Ecto neural progenitor cell (in vitro differentiated cells): ENCODE data around the gene THAP11.

ENCODE experiments used
- DNase-seq: peaks from one replicate; pipeline ENCODE4 v3.0.0-alpha.2; 2018; ENCODE audit warnings: low spot score

Gene THAP11

DNA sequence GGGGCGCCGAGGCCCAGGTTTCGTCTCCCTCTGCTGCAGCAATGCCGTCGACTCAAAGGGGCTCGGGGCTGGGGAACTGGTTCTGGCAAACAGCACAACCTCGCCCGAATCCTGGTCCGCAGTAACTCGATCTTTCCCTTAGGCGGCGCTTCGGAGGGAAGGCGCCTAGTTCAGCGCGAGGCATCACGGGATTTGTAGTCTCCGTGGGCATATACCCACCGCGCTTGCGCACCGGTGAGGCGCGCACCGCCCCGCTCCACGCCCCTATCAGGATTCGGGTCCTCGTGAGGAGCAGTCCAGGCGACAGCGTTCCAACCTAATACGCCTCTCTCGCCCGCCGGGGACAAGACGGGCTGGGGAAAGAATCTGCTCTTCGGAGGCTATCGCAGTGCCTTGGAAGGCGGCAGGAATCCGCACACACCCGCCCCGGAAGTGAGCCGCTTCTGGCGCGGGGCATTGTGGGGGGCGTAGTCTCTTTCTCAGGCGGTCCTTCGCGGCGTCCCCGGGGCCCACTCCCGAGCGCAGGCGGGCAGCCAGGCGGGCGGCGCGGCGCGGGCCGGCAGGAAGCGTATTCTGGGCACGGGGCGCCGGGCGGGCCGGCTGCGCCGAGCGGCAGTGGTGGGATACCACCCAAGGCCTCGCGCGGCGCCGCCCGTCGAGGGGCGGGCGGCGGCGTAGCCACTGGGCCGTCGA is at the start of gene THAP11:
Gene THAP11 (plus strand): TSS at position 505 of the 693 bp plus-strand sequence. CDS start 235 bp downstream, outside the sequence.
- DNase-seq, result peak; percentile 97

DNA sequence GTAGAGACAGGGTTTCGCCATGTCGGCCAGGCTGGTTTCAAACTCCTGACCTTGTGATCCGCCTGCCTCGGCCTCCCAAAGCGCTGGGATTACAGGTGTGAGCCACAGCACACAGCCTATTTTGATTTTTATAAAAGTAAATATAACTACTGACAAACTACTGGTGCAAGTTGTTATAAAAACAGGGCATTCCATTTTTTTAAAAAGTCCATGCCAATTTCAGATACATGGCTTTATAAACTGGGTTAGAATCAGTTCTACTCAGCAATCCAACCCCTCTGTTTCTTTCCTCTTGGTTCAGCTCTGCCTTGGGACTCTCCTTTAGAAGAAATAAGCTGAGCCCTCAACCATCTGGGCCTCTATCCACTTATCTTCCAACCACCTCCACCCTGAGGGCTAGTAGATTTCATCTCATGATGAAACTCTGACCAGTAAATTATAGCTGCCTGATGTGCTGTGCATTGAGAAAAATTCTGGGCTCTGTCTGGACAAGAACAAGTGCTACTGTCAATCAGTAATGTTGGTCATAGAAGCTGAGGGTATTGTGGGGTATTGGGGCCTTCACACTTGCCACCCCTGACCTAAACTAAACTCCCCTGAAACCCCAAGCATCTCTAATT is 45.9 kb upstream of the THAP11 start:
- no peak for DNase-seq

DNA sequence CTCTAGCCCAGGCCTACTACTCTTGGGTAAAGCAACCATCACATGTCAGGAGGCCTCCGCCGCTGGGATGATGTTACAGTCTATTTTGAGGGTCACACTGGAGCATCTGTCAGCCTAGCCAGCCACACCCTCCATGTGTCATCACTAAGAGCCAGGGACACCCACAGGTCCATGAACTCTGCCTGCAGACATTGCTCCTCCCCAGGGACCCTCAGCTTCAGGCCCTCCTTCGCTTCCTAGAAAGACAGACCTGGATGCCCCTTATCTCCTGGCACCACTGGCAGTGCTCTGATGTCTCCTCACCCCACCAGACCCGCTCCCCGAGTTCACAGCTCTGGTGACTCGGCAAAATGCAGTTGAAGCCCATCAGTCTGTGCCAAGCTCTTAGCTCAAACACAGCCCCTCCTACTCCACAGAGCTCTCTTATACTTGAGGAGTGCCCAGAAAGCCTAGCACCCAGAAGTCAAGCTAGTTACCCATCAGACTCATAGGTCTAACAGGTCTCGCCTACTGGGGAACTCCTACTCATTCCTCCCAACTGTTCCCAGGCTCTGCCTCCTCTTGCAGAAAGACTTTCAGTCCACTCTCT is 41.7 kb upstream of the THAP11 start:
- DNase-seq, result no peak

DNA sequence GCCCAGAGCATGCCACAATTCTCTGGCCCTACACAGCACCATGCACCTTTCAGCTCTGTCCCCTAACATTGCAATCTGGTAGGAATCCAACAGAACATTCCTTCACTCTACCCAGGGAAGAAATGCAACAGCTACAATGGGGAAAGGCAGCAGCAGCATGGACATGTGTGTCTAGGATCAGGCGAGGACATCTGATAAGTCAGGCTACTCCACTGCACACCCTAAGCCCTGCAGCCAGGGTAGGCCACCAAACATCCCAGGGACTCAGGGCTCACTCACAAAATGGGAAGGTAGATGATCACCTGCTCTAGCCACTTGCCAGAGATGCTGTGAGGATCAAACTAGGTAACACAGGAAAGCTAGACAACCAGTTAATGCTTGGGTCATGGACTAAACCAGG is 40.9 kb upstream of the THAP11 start:
- no peak for DNase-seq

DNA sequence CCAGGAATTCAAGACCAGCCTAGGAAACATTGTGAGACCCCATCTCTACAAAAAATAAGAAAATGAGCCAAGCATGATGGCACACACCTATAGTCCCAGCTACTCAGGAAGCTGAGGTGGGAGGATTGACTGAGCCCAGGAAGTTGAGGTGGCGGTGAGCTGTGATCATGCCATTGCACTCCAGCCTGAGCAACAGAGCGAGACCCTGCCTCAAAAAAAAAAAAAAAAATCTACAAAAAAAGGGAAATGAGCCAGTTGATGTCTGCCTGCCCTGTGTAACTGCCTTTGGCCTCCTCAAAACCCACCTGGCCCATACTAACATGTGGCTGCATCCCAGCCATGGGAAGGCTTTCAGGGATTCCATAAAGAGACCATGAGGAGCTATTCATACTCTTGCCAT is 40.2 kb upstream of the THAP11 start:
- no peak for DNase-seq

DNA sequence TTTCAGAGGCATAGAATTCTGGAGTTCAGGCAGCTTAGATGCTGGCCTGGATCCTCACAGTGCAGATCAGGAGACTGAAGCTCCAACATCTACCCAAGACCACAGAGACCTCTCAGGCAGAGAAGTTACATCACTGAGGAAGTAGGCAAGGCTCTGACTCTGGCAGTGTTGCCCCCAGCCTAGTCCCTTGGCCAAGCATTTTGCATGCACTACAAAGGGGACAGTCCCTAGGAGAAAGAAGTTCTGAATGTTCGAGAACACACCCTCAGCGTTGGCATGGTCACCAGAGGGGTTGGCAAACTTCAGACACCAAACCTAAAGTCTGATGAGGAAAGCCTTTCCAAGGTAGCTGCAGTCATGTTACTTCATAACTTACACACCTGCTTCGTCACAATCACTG is 38.2 kb upstream of the THAP11 start:
- no peak for DNase-seq

DNA sequence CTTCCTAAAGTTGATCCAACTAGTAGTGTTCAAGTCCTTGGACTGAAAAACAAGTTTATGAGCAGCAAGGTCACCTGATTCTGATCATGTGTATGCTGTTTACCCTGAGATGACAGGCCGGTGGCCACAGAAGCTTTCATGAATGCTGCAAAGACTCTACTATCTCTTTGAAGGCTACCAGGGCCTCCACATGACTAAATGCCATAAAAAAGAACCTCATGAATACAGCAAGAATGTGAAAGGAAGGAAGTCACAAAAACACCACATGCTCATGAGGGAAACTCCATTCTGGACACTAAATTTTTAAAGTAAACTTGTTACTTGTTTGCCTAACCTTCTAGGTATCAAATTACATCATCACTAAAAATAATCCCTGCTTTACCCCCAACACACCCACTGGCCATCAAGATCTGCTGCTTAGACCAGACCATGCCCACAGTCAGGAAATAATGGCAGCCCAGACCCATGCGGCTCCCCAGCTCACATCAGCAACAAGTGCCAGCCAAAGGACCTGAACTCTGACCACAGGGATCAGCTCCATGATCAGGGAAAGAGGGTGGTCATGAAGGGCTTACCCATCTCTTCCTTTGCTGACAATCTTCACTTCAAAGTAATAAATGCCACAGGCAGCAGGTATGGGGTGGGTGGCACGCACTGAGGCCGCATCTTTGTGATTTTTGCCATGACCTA is 37.1 kb upstream of the THAP11 start:
- DNase-seq, result no peak

DNA sequence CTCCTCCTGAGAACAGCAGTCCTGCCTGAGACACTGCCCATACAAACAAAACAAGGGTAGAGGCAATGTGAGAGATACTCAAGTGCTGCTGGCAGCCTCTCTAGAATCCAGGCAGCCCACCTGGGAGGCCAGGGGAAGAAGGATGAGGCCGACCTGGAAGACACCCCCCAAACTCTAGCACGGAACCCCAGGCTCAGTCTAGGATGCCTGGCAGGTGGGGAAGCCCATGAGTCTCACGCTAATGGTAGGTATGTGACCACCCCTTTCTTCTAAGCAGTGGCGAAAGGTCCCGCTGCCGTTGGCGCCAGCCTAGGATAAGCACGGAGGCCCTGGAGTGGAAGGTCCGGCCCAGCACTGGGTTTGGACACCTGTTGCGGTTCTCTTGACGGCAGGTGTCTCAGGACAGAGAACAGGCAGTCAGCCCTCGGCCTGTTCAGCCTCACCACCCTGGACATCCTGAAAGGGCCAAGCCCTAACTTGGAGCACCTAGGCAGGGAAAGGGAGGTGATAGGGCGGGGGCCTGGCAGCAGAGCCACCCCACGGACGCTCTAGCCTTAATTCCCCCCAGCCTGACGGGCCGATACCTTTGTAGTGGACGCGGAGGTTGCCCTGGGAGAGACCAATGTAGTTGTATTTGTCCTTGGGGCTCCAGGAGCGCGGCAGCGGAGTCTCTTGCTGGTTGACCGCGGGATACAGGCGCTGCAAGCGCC is 36.2 kb upstream of the THAP11 start:
- DNase-seq, result no peak

DNA sequence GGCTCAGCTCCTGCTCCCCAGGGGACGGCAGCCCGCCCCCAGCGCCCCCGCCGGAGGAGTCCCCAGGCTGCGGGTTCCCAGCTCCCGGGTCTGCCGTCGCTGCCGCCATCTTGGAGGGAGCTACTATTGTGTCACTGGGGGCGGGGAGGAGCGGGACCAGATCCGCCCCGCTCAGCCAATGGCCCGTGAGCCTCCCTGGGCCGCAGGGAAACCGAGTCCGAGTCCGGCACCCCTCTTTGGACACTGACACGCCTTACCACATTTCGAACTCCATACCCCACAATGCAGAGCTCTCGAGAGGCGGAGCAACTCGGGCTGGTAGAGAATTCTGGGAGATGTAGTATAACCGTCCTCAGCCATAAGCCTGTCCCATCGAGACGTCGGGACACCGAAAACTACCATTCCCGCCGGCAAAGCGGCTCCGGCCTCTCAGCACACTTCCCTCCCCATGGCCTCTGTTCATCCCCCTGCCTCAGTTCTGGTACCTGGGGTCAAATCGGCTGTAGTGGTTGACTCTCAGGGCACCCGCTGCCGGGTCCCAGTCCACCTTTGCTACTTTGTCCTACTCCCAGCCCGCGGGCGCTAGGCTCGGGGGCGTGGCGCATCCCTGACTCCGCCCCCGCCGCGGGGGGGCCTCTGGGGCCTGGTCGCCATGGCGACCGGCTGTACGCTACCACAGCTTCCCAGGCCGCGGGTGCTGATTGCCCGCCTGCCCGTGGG is 35.5 kb upstream of the THAP11 start, which contains the start of the genes RANBP10 and TSNAXIP1:
Gene RANBP10 (minus strand): TSS at position 133 of the 720 bp plus-strand sequence. CDS start 24 bp downstream, at position 109.
Gene TSNAXIP1 (plus strand): TSS at position 462 of the 720 bp plus-strand sequence. CDS start 261 bp downstream, outside the sequence.
- DNase-seq, result peak; percentile 98

DNA sequence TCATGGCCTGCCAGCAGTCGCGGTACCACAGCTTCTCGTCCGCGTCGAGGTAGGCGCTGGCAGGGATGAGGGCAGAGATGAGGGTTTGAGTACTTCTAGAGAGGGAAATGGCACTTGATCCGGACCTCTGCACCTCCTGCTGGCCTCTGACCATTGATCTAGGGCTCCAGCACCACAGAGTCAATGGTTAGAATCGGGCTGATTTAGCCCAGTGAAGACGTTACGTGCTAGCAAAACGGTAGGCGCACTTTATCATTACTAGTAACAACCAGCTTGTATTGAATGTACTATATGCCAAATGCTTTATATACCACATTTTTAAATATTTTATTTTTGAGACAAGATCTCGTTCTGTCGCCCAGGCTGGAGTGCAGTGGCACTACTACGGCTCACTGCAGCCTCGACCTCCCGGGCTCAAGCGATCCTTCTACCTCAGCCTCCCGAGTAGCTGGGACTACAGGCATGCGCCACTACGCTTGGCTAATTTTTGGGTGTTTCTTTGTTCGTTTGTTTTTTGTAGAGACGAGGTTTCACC is 34.9 kb upstream of the THAP11 start:
- no peak for DNase-seq

DNA sequence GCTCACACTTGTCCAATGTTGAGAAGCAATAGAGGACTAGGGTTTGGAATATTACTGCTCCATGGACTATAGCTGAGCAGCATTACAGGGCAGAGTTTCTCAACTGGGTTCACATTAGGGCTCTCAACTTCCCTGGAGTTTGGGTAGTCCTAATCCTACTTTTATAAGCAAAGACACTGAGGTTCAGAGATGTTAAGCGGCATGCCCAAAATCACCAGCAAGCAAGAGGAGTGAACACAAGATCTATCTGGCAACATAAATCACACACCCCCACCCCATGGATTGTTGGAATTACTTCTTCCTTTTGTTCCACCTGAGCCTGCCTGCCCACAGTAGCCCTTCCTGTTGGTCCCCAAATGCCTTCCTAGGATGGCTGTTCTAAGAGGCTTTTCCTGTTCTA is 30.2 kb upstream of the THAP11 start:
- DNase-seq, result no peak

DNA sequence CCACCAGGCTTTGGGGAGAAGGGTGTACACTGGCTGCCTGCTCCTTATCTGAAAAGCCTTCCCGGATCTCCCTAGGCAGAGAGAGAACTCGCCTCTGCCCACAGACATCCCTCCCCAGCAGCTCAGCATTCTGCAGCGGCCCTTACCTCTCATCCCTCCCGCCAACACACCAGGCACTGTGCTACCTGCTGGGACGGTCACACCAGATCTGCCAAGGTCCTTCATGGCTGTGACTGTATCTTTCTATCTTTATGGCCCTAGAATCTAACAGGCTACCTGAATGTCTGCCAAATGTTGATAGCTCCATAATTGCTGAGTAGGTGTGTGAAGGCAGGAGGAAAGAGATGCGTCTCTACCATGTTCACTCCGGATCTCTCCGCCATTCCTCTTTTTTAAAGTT is 27.6 kb upstream of the THAP11 start:
- DNase-seq, result no peak

DNA sequence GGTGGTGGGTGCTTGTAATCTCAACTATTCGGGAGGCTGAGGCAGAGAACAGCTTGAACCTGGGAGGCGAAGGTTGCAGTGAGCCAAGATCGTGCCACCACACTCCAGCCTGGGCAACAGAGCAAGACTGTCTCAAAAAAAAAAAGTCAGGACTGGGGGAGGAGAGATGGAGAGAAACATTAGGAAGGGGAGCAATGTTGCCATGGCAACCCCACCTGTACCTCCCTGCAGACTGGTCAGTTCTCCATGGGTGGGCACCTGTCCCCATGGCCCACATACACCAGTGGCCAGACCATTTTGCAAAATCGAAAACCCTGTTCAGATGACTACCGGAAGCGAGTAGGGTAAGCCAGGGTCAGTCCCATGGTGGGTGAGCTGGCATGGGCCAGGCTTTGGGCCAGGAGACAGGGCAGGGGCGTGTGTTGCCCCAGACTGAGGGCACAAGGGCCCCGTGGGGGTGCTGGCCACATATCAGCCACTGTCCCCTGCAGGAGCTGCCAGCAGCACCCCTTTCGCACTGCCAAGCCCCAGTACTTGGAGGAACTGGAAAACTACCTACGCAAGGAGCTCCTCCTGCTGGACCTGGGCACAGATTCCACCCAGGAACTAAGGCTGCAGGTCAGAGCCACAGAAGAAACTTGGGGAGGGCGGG is 21.4 kb upstream of the THAP11 start:
- DNase-seq, result no peak

DNA sequence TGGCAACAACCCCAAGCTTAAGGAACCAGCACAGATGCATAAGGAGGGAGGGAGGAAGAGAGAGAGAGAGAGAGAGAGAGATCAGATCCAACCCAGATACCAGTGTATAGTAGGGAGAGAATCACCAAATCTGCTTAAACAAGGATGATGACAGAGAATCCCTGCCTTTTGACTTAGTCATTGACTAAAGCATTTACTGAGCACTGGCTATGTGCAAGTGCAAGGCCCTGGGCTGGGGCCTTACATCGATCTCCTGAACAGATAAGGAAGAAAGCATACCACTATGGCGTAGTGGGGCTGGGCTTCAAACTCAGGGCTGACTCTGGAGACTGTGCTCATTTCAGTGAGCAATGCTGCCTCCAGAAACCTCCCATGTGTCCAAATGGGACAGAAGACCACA is 19.6 kb upstream of the THAP11 start:
- DNase-seq, result no peak

DNA sequence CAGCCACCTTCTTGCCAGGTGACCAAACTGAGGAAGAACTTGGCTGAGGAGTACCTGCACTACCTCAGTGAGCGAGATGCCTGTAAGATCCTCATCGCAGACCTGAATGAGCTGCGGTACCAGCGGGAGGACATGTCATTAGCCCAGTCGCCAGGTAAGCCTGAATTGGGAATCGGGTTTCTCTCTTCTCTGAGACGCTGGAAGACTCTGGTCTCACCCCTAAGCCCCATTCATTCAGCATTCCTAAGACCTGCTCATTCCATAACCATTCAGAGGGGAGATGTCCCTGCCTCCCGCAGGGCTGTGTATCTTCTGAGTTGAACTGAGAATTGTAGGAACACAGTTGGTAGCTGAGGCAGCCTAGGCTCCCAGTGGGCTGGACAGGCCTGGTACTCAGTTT is 17.0 kb upstream of the THAP11 start:
- no peak for DNase-seq

DNA sequence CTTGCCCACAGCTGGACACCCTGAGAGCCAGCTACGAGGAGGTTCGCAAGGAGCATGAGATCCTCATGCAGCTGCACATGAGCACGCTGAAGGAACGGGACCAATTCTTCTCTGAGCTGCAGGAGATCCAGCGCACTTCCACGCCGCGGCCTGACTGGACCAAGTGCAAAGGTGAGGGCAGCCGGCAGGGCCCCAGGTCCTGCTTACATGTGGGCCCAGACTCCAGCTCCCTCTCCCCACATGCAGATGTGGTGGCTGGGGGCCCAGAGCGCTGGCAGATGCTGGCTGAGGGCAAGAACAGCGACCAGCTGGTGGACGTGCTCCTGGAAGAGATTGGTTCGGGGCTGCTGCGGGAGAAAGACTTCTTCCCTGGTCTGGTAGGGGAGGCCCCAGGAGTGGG is 16.2 kb upstream of the THAP11 start:
- no peak for DNase-seq

DNA sequence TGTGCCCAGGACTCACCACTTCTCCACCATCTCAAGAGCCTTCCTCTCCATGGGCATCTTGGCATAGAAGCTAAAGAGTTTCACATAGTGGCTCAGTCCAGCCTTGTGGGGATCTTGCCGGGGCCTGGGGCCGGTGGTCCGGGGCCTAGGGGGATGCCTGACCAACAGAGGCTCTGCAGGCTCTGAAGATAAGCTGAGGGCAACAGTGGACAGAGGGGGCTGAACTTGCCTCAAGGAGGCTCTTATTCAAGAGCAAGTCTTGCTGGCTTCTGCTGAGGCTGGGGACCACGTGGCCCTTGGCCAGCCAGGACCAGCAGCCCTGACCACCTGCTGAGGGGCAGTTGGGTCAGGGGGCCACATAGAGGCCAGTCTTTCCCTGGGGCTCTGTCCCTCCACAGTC is 13.5 kb upstream of the THAP11 start:
- DNase-seq, result no peak

DNA sequence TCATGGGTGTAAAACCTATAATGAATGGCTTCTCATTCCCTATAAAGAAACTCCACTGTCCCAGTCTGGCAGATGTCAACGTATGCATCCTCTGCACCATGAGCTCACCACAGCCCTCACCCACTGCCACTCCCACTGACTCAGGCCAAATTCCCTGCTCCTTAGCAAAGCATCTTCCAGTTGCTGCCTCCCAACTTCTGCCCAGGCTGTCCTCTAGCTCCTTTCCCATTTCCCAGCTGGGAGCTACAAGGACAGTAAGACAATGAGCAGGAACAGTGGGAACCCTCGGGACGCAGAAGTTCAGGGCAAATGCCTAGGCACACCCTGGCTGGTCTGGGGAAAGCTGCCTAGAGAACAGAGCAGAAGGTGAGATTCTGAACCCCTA is 9.1 kb upstream of the THAP11 start:
- DNase-seq, result no peak

DNA sequence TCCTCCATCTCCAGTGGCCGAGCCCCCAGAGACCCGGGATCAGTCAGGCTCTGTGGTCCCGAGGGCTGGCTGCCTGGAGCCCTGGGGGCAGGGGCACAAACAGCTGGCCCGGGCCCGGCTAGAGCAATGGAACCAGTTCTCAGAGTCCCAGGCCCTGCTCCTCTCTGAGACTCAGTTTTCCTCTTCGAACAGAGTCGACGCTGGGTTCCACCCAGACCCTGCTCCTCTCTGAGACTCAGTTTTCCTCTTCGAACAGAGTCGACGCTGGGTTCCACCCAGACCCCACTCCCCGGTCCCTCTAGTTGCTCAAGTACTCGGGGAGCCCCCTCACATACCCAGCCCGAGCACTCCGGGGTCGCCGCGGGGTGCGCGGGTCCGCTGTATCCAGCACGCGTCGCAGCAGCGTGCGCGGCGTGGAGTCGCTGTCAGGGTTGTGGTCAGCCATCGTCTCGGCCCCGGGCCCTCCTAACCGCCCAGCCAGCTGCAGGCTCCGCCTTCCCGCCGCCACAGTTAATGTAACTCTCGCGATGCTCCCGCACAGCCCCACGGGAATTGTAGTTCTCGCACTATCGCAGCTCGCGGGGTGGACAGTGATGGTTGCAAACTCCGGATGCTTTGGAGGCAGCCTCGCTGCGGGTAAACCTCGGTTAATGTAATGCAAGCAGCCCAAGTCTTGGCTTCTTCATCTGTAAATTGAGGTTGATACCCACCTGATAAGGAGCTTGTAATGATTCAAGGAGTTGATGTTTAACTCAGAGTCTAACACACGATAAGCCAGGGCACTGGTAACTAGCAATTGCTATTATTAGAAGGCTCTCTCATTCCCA is 8.5 kb upstream of the THAP11 start:
- DNase-seq, result peak; percentile 97

DNA sequence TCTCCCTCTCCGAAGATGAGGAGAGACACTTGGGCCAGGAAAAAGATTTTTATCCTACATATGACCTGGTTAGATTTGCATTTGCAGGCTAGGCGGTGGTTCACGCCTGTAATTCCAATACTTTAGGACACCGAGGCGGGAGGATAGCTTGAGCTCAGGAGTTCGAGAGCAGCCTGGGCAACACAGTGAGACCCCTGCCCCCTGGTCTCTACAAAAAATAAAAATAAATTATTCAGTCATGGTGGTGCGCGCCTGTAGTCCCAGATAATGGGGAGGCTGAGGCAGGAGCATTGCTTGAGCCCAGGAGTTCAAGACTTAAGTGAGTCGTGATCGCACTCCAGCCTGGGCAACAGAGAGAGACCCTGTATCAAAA is 7.9 kb upstream of the THAP11 start:
- DNase-seq, result no peak
